Activated CD8-positive, alpha-beta T cell treated with anti-CD3 and anti-CD28 coated beads for 36 hours (primary cell): ENCODE data around the gene USP22. TPM values are rescaled to one million over a fixed set of nuclear protein-coding genes. Genes with fewer than 3 reads are reported as not detected.

ENCODE experiments used
- ATAC-seq: fragments of 200-7000 bp; cut with Tn5 transposase; one replicate; pipeline ENCODE4 v1.10.0; 2021; ENCODE audit warnings: mild to moderate bottlenecking, moderate library complexity
- CTCF ChIA-PET: fragments of 350-600 bp; sonication (Branson Sonifier 250); formaldehyde crosslinking; loops from one replicate; lab custom pipeline; 2021; ENCODE audit warnings: antibody characterized with exemption; lab: Charles Lee
- POLR2A ChIA-PET: fragments of 350-600 bp; sonication (Branson Sonifier 250); formaldehyde crosslinking; loops from one replicate; lab custom pipeline; 2021; ENCODE audit warnings: antibody characterized with exemption; lab: Charles Lee
- DNase-seq: peaks from one replicate; pipeline ENCODE4 v3.0.0-alpha.2; 2020
- H3K27ac Mint-ChIP-seq: one replicate; pipeline ENCODE4 v1.8.0; 2021; ENCODE audit warnings: mild to moderate bottlenecking, mixed read lengths
- H3K27me3 Mint-ChIP-seq: one replicate; pipeline ENCODE4 v1.8.0; 2021; ENCODE audit warnings: mixed read lengths
- H3K36me3 Mint-ChIP-seq: one replicate; pipeline ENCODE4 v1.8.0; 2021; ENCODE audit warnings: low read depth, mixed read lengths
- H3K4me1 Mint-ChIP-seq: one replicate; pipeline ENCODE4 v1.8.0; 2021; ENCODE audit warnings: low read depth, mixed read lengths
- H3K4me3 Mint-ChIP-seq: one replicate; pipeline ENCODE4 v1.8.0; 2021; ENCODE audit warnings: mild to moderate bottlenecking, moderate library complexity, mixed read lengths
- H3K9me3 Mint-ChIP-seq: one replicate; pipeline ENCODE4 v1.8.0; 2021; ENCODE audit warnings: mixed read lengths
- intact Hi-C: fragments of 100-400 bp; cut with micrococcal nuclease; formaldehyde crosslinking; loops from one replicate; pipeline ENCODE4 v1.10.0; 2022
- total RNA-seq, 2 experiments: library from RNA; stranded (reverse); gene quantifications; one replicate each; pipeline ENCODE4 v1.2.3, GENCODE V29; 2021
- TF ChIP-seq, protein P1 (sequence below): fragments of 200-600 bp; IDR thresholded peaks from one replicate; pipeline ENCODE4 v1.8.0; 2022; ENCODE audit warnings: antibody characterized with exemption, mild to moderate bottlenecking

USP22 gene
- total RNA-seq, 2 experiments from 2014 or later: 149 to 153 TPM

DNA sequence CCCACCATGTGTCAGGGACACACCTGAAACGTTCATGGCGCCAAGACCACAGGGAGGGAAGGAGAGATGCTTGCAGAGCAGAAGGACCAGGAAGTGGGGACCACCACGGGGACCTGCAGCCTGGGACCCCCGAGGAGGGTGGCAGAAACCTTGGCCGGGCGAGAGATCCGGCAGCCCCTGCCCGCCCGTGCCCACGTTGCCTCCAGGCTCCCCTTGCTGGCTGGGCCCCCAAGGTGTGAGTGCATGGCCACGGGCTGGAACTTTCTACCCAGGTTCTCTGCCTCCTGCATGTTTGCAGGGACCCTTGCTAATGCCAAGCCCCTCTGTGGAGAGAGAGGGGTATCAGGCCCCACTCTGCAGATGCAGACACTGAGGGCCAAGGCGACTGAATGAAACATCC is 50.4 kb downstream of the USP22 start:
- DNase-seq (no peak), ATAC-seq (no peak)
- CTCF ChIA-PET: interaction anchor here (0.8 to 1.7 kb wide), 13 partner anchors 13 to 191 kb away, joined by 3 to 6 read pairs (median 4); no protein-coding TSS in a partner anchor
- POLR2A ChIA-PET: interaction anchor here (1.0 kb wide), 1 partner anchor 181 kb away, joined by 3 read pairs; no protein-coding TSS in a partner anchor
- H3K4me1 Mint-ChIP-seq: no peaks in the 10 kb centered on the region
- no peak overlapping the region for H3K4me3 Mint-ChIP-seq
- H3K9me3 Mint-ChIP-seq: no peaks in the 10 kb centered on the region
- TF ChIP-seq, protein P1, sequence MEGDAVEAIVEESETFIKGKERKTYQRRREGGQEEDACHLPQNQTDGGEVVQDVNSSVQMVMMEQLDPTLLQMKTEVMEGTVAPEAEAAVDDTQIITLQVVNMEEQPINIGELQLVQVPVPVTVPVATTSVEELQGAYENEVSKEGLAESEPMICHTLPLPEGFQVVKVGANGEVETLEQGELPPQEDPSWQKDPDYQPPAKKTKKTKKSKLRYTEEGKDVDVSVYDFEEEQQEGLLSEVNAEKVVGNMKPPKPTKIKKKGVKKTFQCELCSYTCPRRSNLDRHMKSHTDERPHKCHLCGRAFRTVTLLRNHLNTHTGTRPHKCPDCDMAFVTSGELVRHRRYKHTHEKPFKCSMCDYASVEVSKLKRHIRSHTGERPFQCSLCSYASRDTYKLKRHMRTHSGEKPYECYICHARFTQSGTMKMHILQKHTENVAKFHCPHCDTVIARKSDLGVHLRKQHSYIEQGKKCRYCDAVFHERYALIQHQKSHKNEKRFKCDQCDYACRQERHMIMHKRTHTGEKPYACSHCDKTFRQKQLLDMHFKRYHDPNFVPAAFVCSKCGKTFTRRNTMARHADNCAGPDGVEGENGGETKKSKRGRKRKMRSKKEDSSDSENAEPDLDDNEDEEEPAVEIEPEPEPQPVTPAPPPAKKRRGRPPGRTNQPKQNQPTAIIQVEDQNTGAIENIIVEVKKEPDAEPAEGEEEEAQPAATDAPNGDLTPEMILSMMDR: no peak
- intact Hi-C loops: no loop called here
- H3K36me3 Mint-ChIP-seq: no peaks in the 10 kb centered on the region
- no peak overlapping the region for H3K27ac Mint-ChIP-seq
- no peaks in the 10 kb centered on the region for H3K27me3 Mint-ChIP-seq

- H3K4me1 Mint-ChIP-seq: no peaks in the 10 kb centered on the region
Observed at GRCh38 chr17:20991276-20992037, 51.4 kb downstream of the USP22 start.

DNA sequence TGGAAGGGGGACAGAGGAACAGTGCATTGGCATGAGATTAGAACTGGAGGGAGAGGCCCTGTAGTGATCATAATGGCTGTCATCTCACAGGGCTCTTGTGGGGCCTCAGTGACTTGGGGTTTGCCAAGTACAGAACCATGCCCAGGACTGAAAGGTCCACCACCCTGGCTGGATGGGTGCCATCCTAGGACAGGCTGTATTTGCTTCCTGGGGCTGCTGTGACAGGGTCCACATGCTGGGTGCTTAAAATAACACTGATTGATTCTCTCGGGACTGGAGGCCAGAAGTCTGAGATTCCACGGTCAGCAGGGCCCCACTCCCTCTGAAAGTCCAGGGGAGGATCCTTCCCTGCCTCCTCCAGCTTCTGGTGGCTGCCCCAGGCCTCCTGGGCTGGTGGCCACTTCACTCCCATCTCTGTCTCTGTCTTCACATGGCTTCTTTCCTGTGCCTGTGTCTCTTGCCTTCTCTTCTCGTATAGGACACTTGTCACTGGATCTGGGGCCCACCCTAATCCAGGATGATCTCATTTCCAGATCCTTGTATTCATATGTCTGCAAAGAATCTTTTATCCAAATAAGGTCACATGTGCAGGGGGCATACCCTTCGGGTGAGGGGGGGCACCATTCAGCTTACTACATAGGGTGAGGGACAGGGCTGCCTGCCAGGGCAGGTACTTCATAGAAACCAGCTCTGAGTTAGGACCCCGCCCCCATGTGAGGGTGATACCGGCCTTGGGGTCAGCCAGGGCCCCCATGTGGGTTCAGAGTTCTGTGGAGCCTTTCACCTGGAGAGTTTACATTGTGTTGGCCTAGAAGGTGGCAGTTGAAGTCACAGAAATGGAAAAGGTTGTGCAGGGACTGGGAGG is 52.6 kb downstream of the USP22 start:
- H3K4me3 Mint-ChIP-seq: no peak overlapping the region
- ChIA-PET POLR2A (no interaction called here), CTCF (interaction anchor here (0.8 kb wide), 1 partner anchor 46 kb away, joined by 4 read pairs; no protein-coding TSS in a partner anchor)
- ATAC-seq (no peak), DNase-seq (no peak)
- intact Hi-C loops: no loop called here
- H3K27me3 Mint-ChIP-seq: no peaks in the 10 kb centered on the region
- no peaks in the 10 kb centered on the region for H3K4me1 Mint-ChIP-seq
- H3K9me3 Mint-ChIP-seq: no peaks in the 10 kb centered on the region
- no peaks in the 10 kb centered on the region for H3K36me3 Mint-ChIP-seq
- H3K27ac Mint-ChIP-seq: no peak overlapping the region
- TF ChIP-seq, protein P1: no peak

More at GRCh38 chr17:20991276-20992037, 51.4 kb downstream of the USP22 start:
- Mint-ChIP-seq H3K36me3 (no peaks in the 10 kb centered on the region), H3K4me3 (no peak overlapping the region), H3K27me3 (no peaks in the 10 kb centered on the region), H3K9me3 (no peaks in the 10 kb centered on the region), H3K27ac (no peak overlapping the region)
- CTCF ChIA-PET: no interaction called here
- intact Hi-C loops: no loop called here
- TF ChIP-seq, protein P1: no peak
- ATAC-seq (no peak), DNase-seq (no peak)
- POLR2A ChIA-PET: no interaction called here

DNA sequence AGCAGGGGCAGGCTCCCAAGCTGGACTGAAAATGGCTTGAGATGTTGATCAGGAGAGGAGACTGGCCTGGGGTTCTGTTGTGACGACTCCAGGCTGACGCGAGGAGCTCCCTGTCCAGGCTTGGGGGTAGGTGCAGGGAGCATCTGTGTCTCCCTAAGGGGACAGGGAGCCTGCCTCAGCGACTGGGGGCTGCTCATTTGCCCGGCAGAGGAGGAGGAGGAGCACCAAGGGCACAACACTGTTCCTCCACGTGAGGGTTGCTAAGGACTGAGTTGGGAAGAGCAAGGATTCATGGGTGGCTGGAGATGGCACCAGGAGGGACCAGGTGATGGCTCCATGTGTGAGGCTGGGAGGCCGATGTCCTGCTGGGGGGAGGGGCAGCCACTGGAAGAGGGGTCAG is 53.3 kb downstream of the USP22 start:
- no peaks in the 10 kb centered on the region for H3K9me3 Mint-ChIP-seq
- POLR2A ChIA-PET: no interaction called here
- ATAC-seq (no peak), DNase-seq (no peak)
- H3K4me3 Mint-ChIP-seq: no peak overlapping the region
- no peak overlapping the region for H3K27ac Mint-ChIP-seq
- TF ChIP-seq, protein P1: no peak
- CTCF ChIA-PET: no interaction called here
- no peaks in the 10 kb centered on the region for H3K4me1 Mint-ChIP-seq
- H3K27me3 Mint-ChIP-seq: no peaks in the 10 kb centered on the region
- no peaks in the 10 kb centered on the region for H3K36me3 Mint-ChIP-seq
- intact Hi-C loops: no loop called here

DNA sequence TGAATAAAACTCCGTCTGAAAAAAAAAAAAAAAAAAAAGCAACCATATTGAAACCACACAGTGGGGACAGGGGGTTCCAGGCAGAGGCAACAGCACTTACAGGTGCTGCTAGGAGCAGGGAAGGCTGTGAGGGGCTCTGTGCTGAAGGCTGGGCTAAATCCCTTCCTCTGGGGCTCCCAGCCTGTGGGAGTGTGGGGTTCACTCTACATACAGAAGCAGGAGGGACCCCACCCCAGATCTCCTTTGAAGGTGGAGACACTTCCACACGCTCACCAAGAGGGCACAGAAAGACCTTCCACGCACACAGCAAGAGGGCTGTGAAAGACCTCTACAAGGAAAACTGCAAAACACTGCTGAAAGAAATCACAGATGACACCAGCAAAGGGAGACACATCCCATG is 53.9 kb downstream of the USP22 start:
- H3K27me3 Mint-ChIP-seq: no peaks in the 10 kb centered on the region
- no peaks in the 10 kb centered on the region for H3K9me3 Mint-ChIP-seq
- TF ChIP-seq, protein P1: no peak
- ChIA-PET CTCF (no interaction called here), POLR2A (no interaction called here)
- H3K4me3 Mint-ChIP-seq: no peak overlapping the region
- intact Hi-C loops: no loop called here
- H3K27ac Mint-ChIP-seq: no peak overlapping the region
- DNase-seq (no peak), ATAC-seq (no peak)
- no peaks in the 10 kb centered on the region for H3K36me3 Mint-ChIP-seq
- no peaks in the 10 kb centered on the region for H3K4me1 Mint-ChIP-seq
